HepG2 (cell line): ENCODE data around the gene STH. TPM values are rescaled to one million over a fixed set of nuclear protein-coding genes. Genes with fewer than 3 reads are reported as not detected.

Source experiments
- ATAC-seq: fragments of 200-7000 bp; cut with Tn5 transposase; 3 replicates; pipeline ENCODE4 v1.9.1; 2020; ENCODE audit warnings: mild to moderate bottlenecking, moderate library complexity
- BruUV-seq: library from RNA; stranded (reverse); fragments of 400-500 nt; replicated peaks from 2 replicates; lab custom pipeline; 2021; lab: Mats Ljungman, UMichigan
- CTCF ChIA-PET: fragments of 300-600 bp; formaldehyde crosslinking; extraction: SDS; loops from one replicate; lab custom pipeline; 2021; ENCODE audit warnings: low total read pairs, inconsistent platforms, low intra/inter-chr PET ratio; lab: Yijun Ruan, JAX
- POLR2A ChIA-PET: fragments of 350-600 bp; sonication (Branson Sonifier 250); formaldehyde crosslinking; loops from one replicate; lab custom pipeline; 2020; ENCODE audit warnings: antibody characterized with exemption, inconsistent platforms; lab: Yijun Ruan, JAX
- DNase-seq: peaks from one replicate; pipeline ENCODE4 v3.0.0-alpha.2; 2015; ENCODE audit warnings: low spot score
- FAIRE-seq: peaks from 3 replicates; lab custom pipeline; 2011; peaks lifted over from hg19 to GRCh38; lab: Jason Lieb, UNC
- H2AFZ ChIP-seq: one replicate; pipeline ENCODE4 v1.6.1; 2011; ENCODE audit warnings: low read length, inconsistent platforms
- H3K27ac ChIP-seq: fragments of 300-600 bp; 3 replicates; pipeline ENCODE4 v1.8.0; 2011; ENCODE audit warnings: mixed run types, mild to moderate bottlenecking, mixed read lengths, low read length, inconsistent platforms; ENCODE audit not compliant: insufficient read depth; ENCODE audit errors: extremely low read length
- H3K27me3 ChIP-seq, 2 experiments: fragments of 200-600 bp in 1 of 2; 2 replicates in 1 of 2; 3 replicates in 1 of 2; pipeline versions ENCODE4 v1.6.0 to v1.8.0; 2011; ENCODE audit warnings: low read length in 2 of 2, mild to moderate bottlenecking in 2 of 2, moderate library complexity in 2 of 2, inconsistent platforms in 1 of 2; ENCODE audit not compliant: insufficient read depth in 2 of 2, control insufficient read depth in 1 of 2
- H3K36me3 ChIP-seq, 2 experiments: fragments of 200-600 bp in 1 of 2; replicated peaks in 1 of 2; 2 replicates in 1 of 2; 3 replicates in 1 of 2; pipeline versions ENCODE4 v1.5.1 to v1.8.0; 2011; ENCODE audit warnings: low read length in 2 of 2, inconsistent platforms in 1 of 2; ENCODE audit not compliant: insufficient read depth in 2 of 2, control insufficient read depth in 1 of 2
- H3K4me1 ChIP-seq: 2 replicates; pipeline ENCODE4 v1.5.1; 2012; ENCODE audit warnings: low read length, inconsistent platforms; ENCODE audit not compliant: insufficient read depth
- H3K4me2 ChIP-seq: 2 replicates; pipeline ENCODE4 v1.6.0; 2011; ENCODE audit warnings: low read depth, low read length, inconsistent platforms
- H3K4me3 ChIP-seq, 3 experiments: fragments of 200-600 bp in 1 of 3; sonication (generic), shearing (Covaris generic) in 1 of 3; replicated peaks in 1 of 3; 2 replicates each; pipeline ENCODE4 v1.5.1; 2011 to 2016; ENCODE audit warnings: low read length in 3 of 3, inconsistent platforms in 2 of 3, low read depth in 2 of 3, mild to moderate bottlenecking in 2 of 3, control low read depth in 1 of 3, mixed read lengths in 1 of 3; ENCODE audit not compliant: insufficient read depth in 1 of 3
- H3K79me2 ChIP-seq: one replicate; pipeline ENCODE4 v1.6.1; 2011; ENCODE audit warnings: low read length, inconsistent platforms; ENCODE audit not compliant: insufficient read depth
- H3K9ac ChIP-seq: 2 replicates; pipeline ENCODE4 v1.6.0; 2011; ENCODE audit warnings: mild to moderate bottlenecking, low read depth, low read length, inconsistent platforms; ENCODE audit not compliant: insufficient read depth
- H3K9me3 ChIP-seq: 2 replicates; pipeline ENCODE4 v1.5.1; 2012; ENCODE audit warnings: mild to moderate bottlenecking, low read length
- H4K20me1 ChIP-seq: 2 replicates; pipeline ENCODE4 v1.6.0; 2011; ENCODE audit warnings: inconsistent platforms, mild to moderate bottlenecking, low read length, moderate library complexity; ENCODE audit not compliant: insufficient read depth
- DNMT3B ChIP-seq: conservative IDR thresholded peaks from 2 replicates; pipeline ENCODE4 v1.6.1; 2016; ENCODE audit warnings: missing biosample characterization, control low read depth
- ETV6 ChIP-seq: sonication (generic); formaldehyde crosslinking; conservative IDR thresholded peaks from 2 replicates; pipeline ENCODE4 v1.4.0; 2020; ENCODE audit warnings: missing genetic modification reagents
- FOSL1 ChIP-seq: sonication (generic); formaldehyde crosslinking; IDR thresholded peaks from 2 replicates; pipeline ENCODE4 v1.9.0; 2021; ENCODE audit warnings: missing genetic modification reagents, borderline replicate concordance
- HIVEP1 ChIP-seq: sonication (generic); formaldehyde crosslinking; IDR thresholded peaks from 2 replicates; pipeline ENCODE4 v1.4.0; 2020; ENCODE audit warnings: mild to moderate bottlenecking, missing genetic modification reagents
- HOMEZ ChIP-seq: IDR thresholded peaks from 2 replicates; pipeline ENCODE4 v1.6.1; 2016; ENCODE audit warnings: low read depth
- IKZF1 ChIP-seq: fragments of 450-650 bp; IDR thresholded peaks from 2 replicates; pipeline ENCODE4 v1.7.1; 2016
- PATZ1 ChIP-seq: sonication (generic); formaldehyde crosslinking; IDR thresholded peaks from 2 replicates; pipeline ENCODE4 v1.4.0; 2020; ENCODE audit warnings: missing genetic modification reagents
- SRY ChIP-seq: sonication (generic); formaldehyde crosslinking; IDR thresholded peaks from 2 replicates; pipeline ENCODE4 v1.8.0; 2022; ENCODE audit warnings: mild to moderate bottlenecking, missing genetic modification reagents
- TOE1 ChIP-seq: sonication (generic); formaldehyde crosslinking; IDR thresholded peaks from 2 replicates; pipeline ENCODE4 v1.4.0; 2020; ENCODE audit warnings: mild to moderate bottlenecking, missing genetic modification reagents
- ZBTB46 ChIP-seq: sonication (generic); formaldehyde crosslinking; IDR thresholded peaks from 2 replicates; pipeline ENCODE4 v1.4.0; 2020; ENCODE audit warnings: mild to moderate bottlenecking, missing genetic modification reagents, borderline replicate concordance
- ZFP41 ChIP-seq: sonication (generic); formaldehyde crosslinking; IDR thresholded peaks from 2 replicates; pipeline ENCODE4 v1.4.0; 2020; ENCODE audit warnings: mild to moderate bottlenecking, missing genetic modification reagents, borderline replicate concordance
- ZFP91 ChIP-seq: sonication (generic); formaldehyde crosslinking; IDR thresholded peaks from 2 replicates; pipeline ENCODE4 v1.9.0; 2022; ENCODE audit warnings: missing genetic modification reagents, mild to moderate bottlenecking, borderline replicate concordance
- ZNF33B ChIP-seq: sonication (generic); formaldehyde crosslinking; IDR thresholded peaks from 2 replicates; pipeline ENCODE4 v1.5.1; 2020; ENCODE audit warnings: mild to moderate bottlenecking, missing genetic modification reagents
- ZNF343 ChIP-seq: sonication (generic); formaldehyde crosslinking; IDR thresholded peaks from 2 replicates; pipeline ENCODE4 v1.4.0; 2020; ENCODE audit warnings: mild to moderate bottlenecking, missing genetic modification reagents
- WGBS: methylation state at CpG from one replicate; pipeline ENCODE4 v1.1.6; 2017; ENCODE audit warnings: low lambda C conversion rate; 5-methylcytosine and 5-hydroxymethylcytosine counted together
- in situ Hi-C: cut with HindIII; loops from 2 replicates; pipeline ENCODE4 v1.10.0; 2017; ENCODE audit warnings: low pct_unique_long_range_greater_than_20kb; ENCODE audit not compliant: extremely low pct_ligation_motif_present
- intact Hi-C: fragments of 100-400 bp; cut with micrococcal nuclease; formaldehyde crosslinking; loops from one replicate; pipeline ENCODE4 v1.10.0; 2022; ENCODE audit not compliant: unreplicated experiment
- polyA plus RNA-seq, 8 experiments: library from polyadenylated mRNA; depleted of rRNA in 3 of 8; stranded (reverse) in 7 of 8; unstranded in 1 of 8; fragments of >200 nt; fragmentation: Illumina TruSeq in 4 of 8; extraction: Trizol in 4 of 8; gene quantifications; 2 replicates each; pipeline versions ENCODE4 v1.2.1 to v1.2.3, GENCODE V29; 2011 to 2016; ENCODE audit warnings: low read depth in 4 of 8, missing spikeins in 1 of 8, mixed read lengths in 1 of 8; ENCODE audit not compliant: insufficient read depth in 1 of 8
- total RNA-seq, 5 experiments: library from RNA; depleted of rRNA; stranded (reverse); fragments of >200 nt; fragmentation: Illumina TruSeq; extraction: Trizol; gene quantifications; 2 replicates each; pipeline ENCODE4 v1.2.3, GENCODE V29; 2016; ENCODE audit warnings: low read depth in 1 of 5
- TF ChIP-seq, protein P1 (sequence below): sonication (generic); formaldehyde crosslinking; conservative IDR thresholded peaks from 2 replicates; pipeline ENCODE4 v1.8.0; 2022; ENCODE audit warnings: low read depth, missing genetic modification reagents
- TF ChIP-seq, protein P2 (sequence below): sonication (generic); formaldehyde crosslinking; IDR thresholded peaks from 2 replicates; pipeline ENCODE4 v1.4.0; 2020; ENCODE audit warnings: low read depth, mild to moderate bottlenecking, missing genetic modification reagents

The STH gene
- total and polyA plus RNA-seq, 2 of the 13 experiments (the other 11 are each of a cell fraction or from before 2014, with no cell fraction given), result not detected

GRCh38 chr17:45997166-45997565 is 1.9 kb upstream of the STH start:
- H3K27ac ChIP-seq, result no peak overlapping the region
- H3K9ac ChIP-seq, result no peak overlapping the region
- H2AFZ ChIP-seq, result no peak overlapping the region
- no peak for FAIRE-seq
- POLR2A ChIA-PET, result no interaction called here
- H3K36me3 ChIP-seq, result no peaks in the 10 kb centered on the region
- WGBS, result 70% methylated on average over 13 of the region's 13 CpGs
- intact Hi-C loops, result no loop called here
- no TSS peak for BruUV-seq
- H3K4me1 ChIP-seq, result peaks cover 31% of the 10 kb centered on the region
- no peak overlapping the region for H3K4me3 ChIP-seq
- no peaks in the 10 kb centered on the region for H3K79me2 ChIP-seq
- H4K20me1 ChIP-seq, result no peaks in the 10 kb centered on the region
- CTCF ChIA-PET, result no interaction called here
- no peaks in the 10 kb centered on the region for H3K9me3 ChIP-seq
- H3K27me3 ChIP-seq, result 0 out of 5 replicates have a peak, but pooled peaks cover 0 to 1% of the 10 kb centered on the region in 2 experiments
- ATAC-seq, result no peak
- in situ Hi-C loops, result no loop called here
- H3K4me2 ChIP-seq, result no peak overlapping the region
- no peak for DNase-seq
- no peak for TF ChIP-seq ZFP41 (CRISPR knock-in tag)
- TF ChIP-seq HIVEP1 (CRISPR knock-in tag), result no peak
- no peak for TF ChIP-seq HOMEZ (CRISPR knock-in tag)
- no peak for TF ChIP-seq PATZ1
- TF ChIP-seq, protein P1, sequence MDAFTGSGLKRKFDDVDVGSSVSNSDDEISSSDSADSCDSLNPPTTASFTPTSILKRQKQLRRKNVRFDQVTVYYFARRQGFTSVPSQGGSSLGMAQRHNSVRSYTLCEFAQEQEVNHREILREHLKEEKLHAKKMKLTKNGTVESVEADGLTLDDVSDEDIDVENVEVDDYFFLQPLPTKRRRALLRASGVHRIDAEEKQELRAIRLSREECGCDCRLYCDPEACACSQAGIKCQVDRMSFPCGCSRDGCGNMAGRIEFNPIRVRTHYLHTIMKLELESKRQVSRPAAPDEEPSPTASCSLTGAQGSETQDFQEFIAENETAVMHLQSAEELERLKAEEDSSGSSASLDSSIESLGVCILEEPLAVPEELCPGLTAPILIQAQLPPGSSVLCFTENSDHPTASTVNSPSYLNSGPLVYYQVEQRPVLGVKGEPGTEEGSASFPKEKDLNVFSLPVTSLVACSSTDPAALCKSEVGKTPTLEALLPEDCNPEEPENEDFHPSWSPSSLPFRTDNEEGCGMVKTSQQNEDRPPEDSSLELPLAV (CRISPR knock-in tag), result no peak
- no peak for TF ChIP-seq ZNF33B (CRISPR knock-in tag)
- TF ChIP-seq FOSL1 (CRISPR knock-in tag), result no peak
- no peak for TF ChIP-seq IKZF1
- TF ChIP-seq ZFP91 (CRISPR knock-in tag), result no peak
- no peak for TF ChIP-seq DNMT3B (CRISPR knock-in tag)
- no peak for TF ChIP-seq ZBTB46 (CRISPR knock-in tag)
- no peak for TF ChIP-seq SRY (CRISPR knock-in tag)
- TF ChIP-seq, protein P2, sequence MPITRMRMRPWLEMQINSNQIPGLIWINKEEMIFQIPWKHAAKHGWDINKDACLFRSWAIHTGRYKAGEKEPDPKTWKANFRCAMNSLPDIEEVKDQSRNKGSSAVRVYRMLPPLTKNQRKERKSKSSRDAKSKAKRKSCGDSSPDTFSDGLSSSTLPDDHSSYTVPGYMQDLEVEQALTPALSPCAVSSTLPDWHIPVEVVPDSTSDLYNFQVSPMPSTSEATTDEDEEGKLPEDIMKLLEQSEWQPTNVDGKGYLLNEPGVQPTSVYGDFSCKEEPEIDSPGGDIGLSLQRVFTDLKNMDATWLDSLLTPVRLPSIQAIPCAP (CRISPR knock-in tag), result no peak
- TF ChIP-seq ZNF343 (CRISPR knock-in tag), result no peak
- TF ChIP-seq TOE1 (CRISPR knock-in tag), result no peak
- no peak for TF ChIP-seq ETV6 (CRISPR knock-in tag)
